ENCODE data around the gene KCNS3.

GRCh38 chr2:17933256-17933655, 54.8 kb downstream of the KCNS3 start:
- TF ChIP-seq SP1 (IDR thresholded peaks at IDR 0.05) (no peak), FOXM1 (IDR thresholded peaks at IDR 0.05; ENCODE audit: borderline replicate concordance) (no peak), BHLHE40 (IDR thresholded peaks at IDR 0.05; ENCODE audit: borderline replicate concordance) (no peak), NFRKB (IDR thresholded peaks at IDR 0.05) (no peak), TARDBP (IDR thresholded peaks at IDR 0.05) (no peak), HDGF (IDR thresholded peaks at IDR 0.05; ENCODE audit: borderline replicate concordance) (no peak), SUZ12 (IDR thresholded peaks at IDR 0.05) (no peak), ARNT (IDR thresholded peaks at IDR 0.05) (no peak), FOXA1 (IDR thresholded peaks at IDR 0.05) (no peak), LEF1 (IDR thresholded peaks at IDR 0.05; ENCODE audit: borderline replicate concordance) (no peak), ZNF384 (IDR thresholded peaks at IDR 0.05) (no peak), FOXK2 (IDR thresholded peaks at IDR 0.05) (no peak)

All from HEK293T (cell line).